Measurements from ENCODE around the gene TMEM72. TPM values are rescaled to one million over a fixed set of nuclear protein-coding genes. Genes with fewer than 3 reads are reported as not detected.
A peak's percentile ranks its signal among the peaks of the same experiment; 100 is the strongest.

Gene TMEM72
- total and polyA plus RNA-seq, 2 experiments from 2014 or later = not detected

GRCh38 chr10:44978570-44979280 lies 67.6 kb downstream of the TMEM72 start, which contains the start of gene DEPP1:
DEPP1 (minus strand) TSS chr10:44978809; CDS start chr10:44978030, 779 bp downstream.
- H3K27ac ChIP-seq (ENCODE audit: low read depth) = peak within 1 kb of the TSS; percentile 79; the same call in 1 of the 2 replicates
- ATAC-seq = peak; percentile 58
- H3K9me2 ChIP-seq (ENCODE audit: insufficient read depth) = no peaks in the 10 kb centered on the region
- peak within 1 kb of the TSS; percentile 76 for H3K4me2 ChIP-seq
- peak; percentile 93 for DNase-seq (ENCODE audit: low spot score)
- H3K36me3 ChIP-seq (ENCODE audit: insufficient read depth) = no peaks in the 10 kb centered on the region
- H3F3A ChIP-seq (replicated peaks; ENCODE audit: low read depth) = no peaks in the 10 kb centered on the region
- Mint-ChIP-seq H3K27ac (peak within 1 kb of the TSS; percentile 56; the same call in 1 of the 2 replicates), H3K9me3 (no peaks in the 10 kb centered on the region), H3K4me3 (peak within 1 kb of the TSS; percentile 48), H3K27me3 (ENCODE audit: insufficient read depth, low read depth, poor library complexity) (peaks cover 13% of the 10 kb centered on the region), H3K36me3 (ENCODE audit: low read depth) (no peaks in the 10 kb centered on the region; the same call in 2 of the 3 replicates), H3K4me1 (peaks cover 56% of the 10 kb centered on the region)
- peak within 1 kb of the TSS; percentile 34; the same call in 1 of the 2 replicates for H3K4me3 ChIP-seq
- peaks cover 42% of the 10 kb centered on the region for H3K4me1 ChIP-seq (ENCODE audit: insufficient read depth)
- no peaks in the 10 kb centered on the region for H3K79me2 ChIP-seq (replicated peaks; ENCODE audit: insufficient read depth)
- no peak within 1 kb of the TSS for H2AFZ ChIP-seq
- H3K27me3 ChIP-seq (ENCODE audit: insufficient read depth) = no peaks in the 10 kb centered on the region
- no peak for TF ChIP-seq CTCF (conservative IDR thresholded peaks at IDR 0.05; ENCODE audit: low read depth in 2 of 2)
- no peak for TF ChIP-seq ZNF462 (CRISPR knock-in tag; IDR thresholded peaks at IDR 0.05)
- no peak for TF ChIP-seq EZH2 (IDR thresholded peaks at IDR 0.05; ENCODE audit: low read depth, unreplicated experiment)
- TF ChIP-seq ZNF114 (CRISPR knock-in tag; IDR thresholded peaks at IDR 0.05) = no peak
- TF ChIP-seq STAT1 (IDR thresholded peaks at IDR 0.05; ENCODE audit: unreplicated experiment) = no peak
- TF ChIP-seq ETS1 (IDR thresholded peaks at IDR 0.05) = no peak
- TF ChIP-seq JUNB (IDR thresholded peaks at IDR 0.05; ENCODE audit: unreplicated experiment) = no peak
- TF ChIP-seq CREB1 (CRISPR knock-in tag; IDR thresholded peaks at IDR 0.05; ENCODE audit: low read depth) = no peak
- TF ChIP-seq ZNF331 (CRISPR knock-in tag; IDR thresholded peaks at IDR 0.05; ENCODE audit: low read depth) = no peak
- no peak for TF ChIP-seq POLR2AphosphoS5 (IDR thresholded peaks at IDR 0.05; ENCODE audit: low read depth)
- no peak for TF ChIP-seq EZH2phosphoT487 (IDR thresholded peaks at IDR 0.05; ENCODE audit: unreplicated experiment)
- no peak for TF ChIP-seq REST (IDR thresholded peaks at IDR 0.05; ENCODE audit: unreplicated experiment)
- no peaks in the 10 kb centered on the region for H4K20me1 ChIP-seq (replicated peaks; ENCODE audit: insufficient read depth)

Measured in GM23338 (cell line).